ELF-1 (cell line): ENCODE measurements around the gene MYO7B.

Source experiments
- DNase-seq: peaks from one replicate; pipeline ENCODE4 v3.0.0-alpha.2; 2016; ENCODE audit warnings: low read depth, low spot score

Gene MYO7B

DNA sequence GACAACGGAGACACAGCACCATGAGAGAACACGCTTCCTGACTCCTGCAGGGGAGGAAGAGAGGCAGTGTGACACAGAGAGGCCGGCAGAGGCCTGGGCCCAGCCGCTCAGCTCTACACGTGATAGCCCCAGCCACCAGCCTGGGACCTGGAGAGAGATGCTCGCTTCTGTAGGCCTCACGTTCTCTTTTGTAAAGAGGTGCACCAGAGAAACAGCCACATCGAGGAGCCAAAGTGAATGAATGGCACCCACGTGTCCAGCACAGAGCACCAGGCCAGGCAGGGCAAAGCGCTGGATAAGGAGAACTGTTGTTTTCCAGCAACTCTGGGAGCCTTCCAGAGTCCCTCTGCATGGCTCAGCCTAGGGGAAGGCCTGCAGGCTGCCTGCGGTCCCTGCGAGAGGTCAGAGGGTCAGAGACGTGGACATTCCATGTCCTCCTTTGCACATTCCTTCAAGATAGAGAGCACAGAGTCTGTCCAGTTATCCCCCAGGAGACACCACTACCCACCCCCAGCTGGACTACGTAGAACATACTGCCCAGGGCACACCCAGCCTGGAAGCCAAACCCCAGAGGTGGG, 125.7 kb downstream of the MYO7B start:
- DNase-seq = peak; percentile 79

DNA sequence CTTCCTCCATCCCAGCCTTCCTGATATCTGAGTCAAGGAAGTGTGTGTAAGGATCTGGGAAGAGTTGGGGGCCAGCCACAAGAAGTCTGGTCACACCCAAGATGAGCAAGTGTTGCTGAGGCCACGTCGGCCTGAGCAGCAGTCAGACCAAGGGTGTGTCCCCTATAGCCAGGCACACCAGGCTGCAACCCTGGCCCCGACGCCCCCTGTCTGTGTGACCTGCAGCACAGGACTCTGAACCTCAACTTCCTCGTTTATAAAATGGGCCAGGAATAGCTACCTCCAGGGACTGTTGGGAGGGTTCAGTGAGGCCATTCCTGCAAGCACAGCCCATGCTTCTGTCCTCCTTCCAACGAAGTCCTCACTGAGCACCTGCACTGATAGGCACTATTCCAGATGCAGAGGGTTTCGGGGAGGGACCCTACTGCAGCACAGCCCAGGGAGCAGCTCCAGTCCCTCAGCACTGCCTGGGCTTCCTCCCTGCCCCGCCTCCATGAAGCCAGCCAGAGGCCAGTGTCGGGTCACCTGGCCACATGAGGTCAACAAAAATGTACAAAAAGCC, 126.5 kb downstream of the MYO7B start:
- no peak for DNase-seq

DNA sequence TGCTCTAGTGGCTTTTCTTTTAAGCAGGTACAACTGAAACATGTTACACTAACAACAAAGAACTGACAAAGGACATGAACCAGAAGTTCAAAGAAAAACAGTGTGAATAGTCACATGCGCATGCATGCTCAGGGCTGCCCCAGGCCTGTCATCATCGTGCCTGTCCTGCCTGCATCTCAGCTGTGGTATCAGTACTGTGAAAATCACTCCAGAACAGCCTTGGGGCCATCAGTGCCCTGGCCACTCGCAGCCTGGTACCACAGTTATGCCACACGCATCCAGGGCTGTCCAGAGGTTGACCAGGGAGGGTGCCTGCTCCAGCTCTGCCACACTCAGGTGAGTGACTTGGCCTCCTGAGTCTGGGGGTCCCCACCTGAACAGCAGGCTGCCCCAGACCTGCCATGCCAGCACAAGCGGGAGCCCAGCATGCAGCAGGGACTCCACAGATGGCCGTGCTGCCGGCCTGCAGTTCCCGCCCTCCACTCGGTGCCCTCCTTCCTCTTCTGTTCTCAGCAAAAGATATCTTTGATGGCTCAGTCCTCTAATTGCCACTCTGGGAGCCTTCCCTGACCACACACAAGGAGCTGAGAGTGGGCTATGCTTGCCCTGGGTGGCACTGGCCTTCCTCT, 127.6 kb downstream of the MYO7B start:
- DNase-seq = no peak

DNA sequence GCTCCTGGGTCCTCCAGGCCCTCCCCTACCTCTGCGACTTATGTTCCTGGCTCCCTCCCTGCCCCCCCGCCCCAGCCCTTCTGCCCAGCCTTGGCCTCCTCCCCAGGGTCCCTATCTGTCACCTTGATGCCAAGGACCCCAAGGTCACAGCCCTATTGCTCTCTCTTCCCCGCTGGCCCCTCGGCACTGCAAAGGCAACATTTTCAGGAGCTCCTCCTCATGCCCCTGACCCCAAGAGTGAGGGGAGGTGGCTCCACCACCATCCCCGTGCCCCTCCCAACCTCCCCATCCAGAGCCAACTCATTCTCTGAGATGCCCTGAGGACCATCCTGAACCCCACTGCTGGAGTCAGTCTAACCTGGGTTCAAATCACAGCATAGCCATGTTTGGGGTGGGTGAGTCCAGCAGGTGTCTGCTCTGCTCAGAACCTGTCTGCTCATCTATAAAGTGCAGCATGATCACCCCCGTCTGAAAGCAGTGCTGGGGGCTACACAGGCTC, 128.1 kb downstream of the MYO7B start:
- no peak for DNase-seq

DNA sequence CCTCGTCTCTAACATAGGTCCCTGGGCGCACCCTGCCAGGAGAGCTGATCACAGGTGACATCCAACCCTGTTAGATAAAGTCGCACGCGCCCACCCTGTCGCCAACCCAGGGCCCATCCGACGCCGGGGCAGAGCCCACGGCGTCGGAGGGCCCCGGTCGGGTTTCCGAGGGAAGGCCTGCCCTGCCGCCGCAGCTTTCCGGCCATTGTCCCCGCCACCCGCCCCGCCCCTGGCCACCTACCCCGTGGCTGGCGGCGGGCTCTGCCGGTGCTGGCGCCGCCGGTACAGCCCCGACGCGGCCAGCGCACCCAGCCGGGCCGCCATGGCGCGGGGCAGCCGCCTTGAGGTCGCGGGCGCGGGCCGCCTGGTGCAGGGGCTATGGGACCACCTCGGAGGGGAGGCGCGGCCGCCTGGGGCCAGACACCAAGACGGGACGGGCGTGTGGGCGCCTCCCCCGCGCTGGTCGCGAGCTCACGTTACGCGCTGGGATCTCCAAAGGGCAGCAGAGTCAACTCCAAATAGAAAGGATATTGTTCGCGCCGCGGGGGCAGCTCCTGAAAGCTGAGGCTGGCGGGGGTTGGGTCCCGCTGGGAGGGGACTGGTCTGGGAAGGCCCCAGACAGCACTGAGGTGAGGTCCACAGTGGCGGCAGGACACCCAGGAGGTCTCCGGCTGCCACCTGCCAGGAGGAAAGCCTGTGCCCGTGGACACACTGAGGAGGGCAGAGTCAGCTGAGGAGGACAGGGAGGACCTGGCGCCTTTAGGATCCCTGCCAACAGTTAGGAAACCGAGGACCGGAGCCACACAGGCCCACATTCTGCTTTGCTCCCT, 128.8 kb downstream of the MYO7B start:
- no peak for DNase-seq

DNA sequence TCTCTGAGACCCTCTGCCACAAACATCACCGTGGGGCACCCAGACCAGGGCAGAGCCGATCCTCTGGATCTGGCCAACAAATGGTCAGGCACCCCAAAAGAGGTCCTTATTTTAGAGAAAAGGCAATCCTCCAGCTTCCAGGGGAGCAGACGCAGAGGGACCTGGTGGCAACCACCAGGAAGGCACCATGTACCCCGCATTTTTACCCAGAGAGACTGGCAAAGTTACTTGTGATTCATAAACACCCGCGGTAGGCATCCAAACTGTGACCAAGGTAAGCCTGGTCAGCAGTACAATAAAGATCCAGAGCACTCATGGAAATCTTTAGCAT, 129.4 kb downstream of the MYO7B start:
- DNase-seq = no peak

DNA sequence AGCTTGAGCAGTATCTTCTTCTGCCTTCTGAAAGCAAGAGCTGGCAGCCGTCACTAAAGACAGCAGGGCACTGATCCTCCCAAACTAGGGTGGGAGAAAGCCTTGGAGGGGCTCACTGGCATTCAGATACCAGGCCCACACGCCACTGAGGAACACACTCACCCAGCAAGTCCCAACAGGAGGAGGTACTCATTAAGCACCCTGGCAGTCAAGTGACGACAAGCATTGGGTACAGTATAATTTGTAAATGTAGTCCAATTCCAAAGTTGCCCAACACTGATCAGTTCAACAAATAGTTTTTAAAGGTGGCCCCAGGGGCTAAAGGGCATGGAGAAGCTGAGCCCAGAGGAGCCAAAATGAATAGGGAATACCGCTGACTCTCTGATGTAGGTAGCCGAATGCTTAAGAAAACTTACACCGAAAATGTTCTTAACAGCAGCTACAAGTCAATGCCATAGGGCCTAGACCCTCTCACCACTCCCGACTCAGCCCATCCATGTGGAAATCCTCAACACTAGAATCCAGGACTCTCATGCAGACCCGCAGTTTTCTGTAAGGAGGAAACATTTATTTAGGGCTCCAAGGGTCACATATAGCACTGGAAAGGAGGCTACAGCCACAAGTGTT, 129.9 kb downstream of the MYO7B start:
- DNase-seq = no peak

DNA sequence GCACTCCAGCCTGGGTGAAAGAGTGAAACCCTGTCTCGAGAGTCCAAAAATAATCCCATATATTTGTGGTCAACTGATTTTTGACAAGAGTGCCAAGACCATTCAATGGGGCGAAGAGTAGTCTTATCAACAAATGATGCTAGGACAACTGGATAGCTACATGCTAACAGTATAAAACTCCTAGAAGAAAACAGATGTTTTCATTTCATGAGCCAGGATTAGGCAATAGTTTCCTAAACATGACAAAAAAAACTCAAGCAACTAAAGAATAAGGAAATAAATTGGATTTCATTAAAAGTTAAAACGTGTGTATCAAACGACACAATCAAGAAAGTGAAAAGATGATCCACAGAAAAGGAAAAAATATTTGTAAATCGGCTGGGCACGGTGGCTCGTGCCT, 133.6 kb downstream of the MYO7B start:
- no peak for DNase-seq

DNA sequence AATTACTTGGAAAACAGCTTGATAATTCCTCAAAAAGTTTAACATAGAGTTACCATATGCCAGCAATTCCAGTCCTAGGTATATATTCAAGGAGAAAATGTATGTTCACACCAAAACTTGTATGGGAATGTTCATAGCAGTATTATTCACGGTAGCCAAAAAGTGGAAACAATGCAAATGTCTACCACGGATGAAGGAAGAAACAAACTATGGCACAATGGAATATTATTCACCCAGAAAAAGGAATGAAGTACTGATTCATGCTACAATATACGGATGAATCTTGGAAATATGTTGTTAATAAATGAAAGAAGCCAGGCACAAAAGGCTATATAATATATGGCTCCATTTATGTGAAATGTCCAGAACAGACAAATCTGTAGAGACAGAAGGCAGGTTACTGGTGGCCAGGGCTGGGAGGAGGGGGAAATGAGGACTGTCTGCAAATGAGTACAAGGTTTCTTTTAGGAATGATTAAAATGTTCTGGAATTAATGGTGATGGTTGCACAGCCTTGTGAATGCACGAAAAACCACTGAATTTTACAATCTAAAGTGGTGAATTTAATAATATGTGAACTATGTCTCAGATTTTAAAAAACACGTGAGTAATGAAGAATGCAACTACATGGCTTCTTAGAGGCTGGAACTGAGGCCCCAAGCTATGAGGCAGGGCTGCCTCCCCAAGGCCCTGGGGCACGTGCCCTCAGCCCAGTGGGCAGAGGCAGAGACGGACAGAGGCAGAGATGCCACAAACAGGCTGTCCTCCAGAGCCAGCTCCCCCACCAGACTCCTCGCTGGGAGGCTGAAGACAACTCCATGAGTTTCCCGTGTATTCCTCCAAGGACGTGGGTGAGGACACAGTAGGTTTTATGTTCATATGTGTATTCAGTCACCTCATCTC, 134.8 kb downstream of the MYO7B start:
- DNase-seq = no peak

DNA sequence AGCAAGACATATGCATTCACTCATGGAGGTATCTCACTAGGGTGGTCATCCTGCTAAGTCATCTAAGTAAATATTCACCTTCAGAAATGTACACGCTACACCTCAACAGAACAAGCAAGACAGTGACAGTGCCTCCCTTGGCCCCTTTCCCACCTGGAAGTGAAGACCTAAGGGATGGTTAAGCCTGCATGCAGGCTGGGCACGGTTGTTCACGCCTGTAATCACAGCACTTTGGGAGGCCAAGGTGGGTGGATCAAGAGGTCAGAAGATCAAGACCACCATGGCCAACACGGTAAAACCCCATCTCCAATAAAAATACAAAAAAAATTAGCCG, 135.4 kb downstream of the MYO7B start:
- no peak for DNase-seq

DNA sequence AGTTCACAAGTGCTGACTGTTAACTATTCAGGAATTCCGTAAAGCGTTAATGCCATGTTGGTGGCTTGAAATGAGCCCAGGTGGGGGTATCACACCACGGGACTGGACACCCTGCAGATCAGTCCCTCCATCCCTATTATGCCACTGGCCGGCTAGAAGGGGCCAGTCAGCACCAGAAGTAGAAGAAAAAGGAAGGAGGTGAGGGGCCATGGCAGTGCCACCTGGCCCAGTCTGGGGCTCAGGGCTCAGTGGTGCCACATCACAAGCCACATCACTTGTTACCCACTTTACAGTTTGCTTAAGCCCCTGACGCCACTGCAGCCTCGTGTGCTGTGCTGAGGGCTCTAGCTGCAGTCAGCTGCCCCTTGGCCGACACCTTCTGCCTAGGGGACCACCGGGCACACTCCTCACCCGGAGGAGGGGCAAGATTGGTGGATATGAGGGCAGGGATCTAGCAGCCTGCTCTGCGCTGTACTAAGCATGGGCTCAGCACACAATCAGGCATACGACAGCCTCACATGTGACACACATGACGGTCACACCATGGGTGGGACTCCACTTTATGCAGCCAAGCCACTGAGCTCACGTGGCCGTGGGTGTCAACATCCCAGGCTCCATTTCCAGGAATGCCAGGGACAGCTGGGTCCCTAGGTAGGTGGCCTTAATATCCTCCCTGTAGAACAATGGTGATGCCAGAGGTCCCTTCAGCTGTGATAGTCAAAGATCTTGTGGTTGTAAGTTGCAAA, 136.2 kb downstream of the MYO7B start:
- DNase-seq = no peak

DNA sequence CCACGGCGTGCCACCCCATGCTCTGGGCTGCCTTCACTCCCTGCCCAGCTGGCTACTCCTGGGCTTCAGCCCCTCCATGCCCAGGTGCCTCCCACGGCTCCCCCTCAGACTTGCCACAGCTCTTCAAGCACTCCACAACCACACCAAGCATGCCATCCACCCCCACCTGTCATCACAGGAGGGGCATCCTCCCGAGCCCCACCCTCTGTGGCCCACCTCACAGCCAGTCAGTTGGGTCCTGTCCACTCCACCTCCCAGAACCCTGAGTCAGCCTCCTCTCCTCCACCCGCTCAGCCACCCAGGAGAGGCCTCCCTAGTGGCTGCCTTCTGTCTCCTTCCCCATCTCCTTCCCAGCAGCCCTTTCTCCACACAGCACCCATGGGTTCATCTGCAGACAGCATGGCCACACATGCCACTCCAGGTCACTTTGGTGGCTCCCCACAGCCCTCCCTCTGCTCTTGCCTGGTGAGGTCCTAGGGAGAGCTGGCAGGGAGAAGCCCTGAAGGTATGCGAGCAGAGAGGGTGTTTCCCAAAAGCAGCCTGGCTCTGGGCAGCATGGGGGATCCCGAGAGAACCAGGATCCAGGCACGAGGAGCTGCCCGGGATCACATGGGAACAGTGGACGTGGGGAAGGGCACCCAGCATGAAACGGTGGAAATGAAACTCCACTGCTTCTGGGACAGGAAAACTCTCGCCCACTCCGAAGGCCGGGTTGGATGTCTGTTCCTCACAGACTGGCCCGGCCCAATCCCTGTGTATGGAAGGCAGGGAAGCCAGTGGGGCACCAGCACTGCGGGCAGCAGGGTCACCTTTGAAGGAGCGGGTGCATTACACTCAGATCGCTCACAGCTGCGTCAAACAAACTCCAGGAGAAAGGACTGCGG, 137.1 kb downstream of the MYO7B start:
- no peak for DNase-seq

DNA sequence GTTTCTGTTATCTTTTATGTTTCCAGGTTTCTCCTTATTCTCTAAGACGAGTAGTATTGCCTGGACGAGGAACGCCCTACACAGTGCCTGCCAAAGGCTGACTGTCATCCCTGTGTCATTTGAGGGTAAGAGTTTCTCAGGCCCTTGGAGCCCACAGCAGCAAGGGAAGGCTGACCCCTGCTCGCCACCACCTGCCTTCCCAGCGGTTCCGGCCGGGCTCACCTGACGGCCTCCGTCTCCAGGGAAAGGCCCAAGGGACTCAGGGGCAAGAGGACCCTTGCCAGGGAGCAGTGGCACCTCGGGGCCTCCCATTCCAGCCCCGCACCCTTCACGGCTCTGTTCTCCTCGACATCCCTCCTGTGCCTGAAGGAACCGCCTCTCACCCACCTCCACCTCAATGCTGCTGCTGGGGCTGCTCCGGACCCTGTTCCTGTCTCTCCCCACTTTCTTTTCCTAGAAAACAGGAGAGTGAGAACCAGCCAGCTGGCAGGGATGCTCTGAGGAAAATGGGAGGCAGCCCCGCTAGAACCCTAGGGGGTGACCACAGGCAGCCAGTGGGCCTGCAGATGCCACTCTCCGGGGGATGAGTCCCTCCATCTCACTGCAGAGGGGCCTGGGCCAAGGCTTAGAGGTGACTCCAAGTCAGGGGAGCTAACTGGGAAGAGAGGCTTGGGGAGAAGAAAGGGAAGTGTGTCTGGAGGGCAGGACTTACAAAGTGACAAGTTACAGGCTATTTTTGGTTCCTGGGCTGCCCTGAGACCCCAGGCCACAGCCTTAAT, 138.0 kb downstream of the MYO7B start:
- DNase-seq = no peak

DNA sequence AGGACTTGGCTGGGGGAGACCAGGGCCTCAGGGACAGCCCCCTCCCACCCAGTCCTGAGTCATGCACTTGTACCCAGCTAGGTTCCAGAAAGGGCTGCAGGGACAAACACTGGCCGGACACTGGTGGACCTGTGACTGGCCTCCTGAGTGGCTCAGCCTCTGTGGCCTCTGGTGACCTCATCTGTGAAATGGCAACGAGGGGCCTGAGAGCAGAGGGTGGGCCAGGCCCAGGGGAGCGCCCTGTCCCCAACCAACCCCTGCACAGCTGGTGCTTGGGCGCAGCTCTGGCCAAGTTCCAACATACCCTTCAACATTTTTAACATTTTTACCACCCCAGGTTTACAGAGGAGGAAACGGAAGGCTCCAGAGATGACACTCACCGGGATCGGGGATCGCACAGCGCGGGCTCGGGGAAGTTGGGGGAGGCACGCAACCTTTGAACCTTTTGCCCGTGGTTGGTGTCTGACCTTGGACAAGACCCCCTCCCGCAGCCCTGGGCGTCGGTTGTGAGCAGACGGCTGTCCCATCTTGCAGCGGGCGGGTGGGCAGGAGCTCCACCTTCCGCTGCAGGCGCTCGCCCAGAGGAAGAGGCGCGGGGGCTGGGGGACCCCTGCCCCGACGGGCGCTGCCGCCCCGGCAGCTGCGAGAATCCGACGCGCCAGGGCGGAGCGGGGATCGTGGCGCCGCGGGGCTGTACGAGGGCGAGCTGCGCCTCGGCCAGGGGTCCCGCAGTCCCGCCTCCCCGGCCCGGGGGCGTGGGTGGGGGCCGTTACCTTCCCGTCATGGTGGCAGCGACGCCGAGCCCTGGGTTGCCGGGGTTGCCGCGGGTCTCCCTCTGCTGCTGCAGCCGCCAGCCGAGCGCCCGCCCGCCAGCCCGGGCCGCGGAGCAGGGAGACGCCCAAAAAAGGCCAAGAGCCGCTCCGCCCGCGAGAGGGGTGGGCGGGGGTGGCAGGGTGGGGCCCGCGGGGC, 139.0 kb downstream of the MYO7B start:
- DNase-seq = no peak

DNA sequence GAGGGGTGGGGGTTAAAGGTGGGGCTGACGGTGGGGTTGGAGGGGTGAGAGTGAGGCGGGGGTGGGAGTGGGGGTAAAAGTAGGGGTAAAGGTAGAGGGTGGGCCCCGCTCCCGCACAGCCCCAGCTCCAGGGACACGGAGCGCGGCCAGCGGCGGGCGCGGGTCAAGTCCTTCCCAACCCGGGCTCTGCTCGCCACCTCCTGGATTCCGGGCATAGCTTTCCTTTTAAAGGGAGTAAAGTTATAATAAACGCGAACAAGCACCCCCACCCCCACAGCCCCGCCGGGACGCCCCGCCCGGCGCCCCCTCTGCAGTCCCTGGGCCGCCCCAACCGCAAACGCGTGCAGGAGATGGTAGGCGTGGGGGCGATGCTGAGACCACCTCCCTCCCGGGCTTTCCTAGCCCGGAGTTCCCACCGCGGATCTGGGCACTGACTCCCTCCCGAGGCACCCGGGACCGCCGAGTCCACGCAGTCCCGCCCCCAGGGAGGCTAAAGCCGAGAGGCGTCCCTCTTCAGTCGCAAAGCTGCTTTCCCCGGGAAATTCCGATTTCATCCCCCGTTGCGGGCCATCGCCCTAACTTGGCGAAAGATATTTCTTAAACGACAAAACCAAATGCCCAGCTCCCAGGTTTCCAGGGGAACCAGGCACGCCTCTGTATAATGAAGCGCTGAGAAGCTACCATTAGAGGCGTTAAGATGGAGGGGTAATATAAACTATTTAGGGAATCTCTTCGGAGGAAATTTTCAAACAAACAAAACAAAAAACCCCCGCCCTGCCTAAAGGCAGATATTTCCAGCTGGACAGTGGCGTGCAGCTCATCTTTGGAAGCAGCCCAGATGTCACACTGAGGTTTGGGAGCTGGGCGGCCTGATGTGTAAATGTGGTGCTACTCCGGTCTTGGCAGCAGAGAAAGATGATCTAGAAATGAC, 140.1 kb downstream of the MYO7B start, which contains the start of gene LIMS2:
TSS of gene LIMS2 (minus strand) at position 200 of the 931 bp plus-strand sequence. CDS start 506 bp downstream, outside the sequence.
- DNase-seq = no peak

DNA sequence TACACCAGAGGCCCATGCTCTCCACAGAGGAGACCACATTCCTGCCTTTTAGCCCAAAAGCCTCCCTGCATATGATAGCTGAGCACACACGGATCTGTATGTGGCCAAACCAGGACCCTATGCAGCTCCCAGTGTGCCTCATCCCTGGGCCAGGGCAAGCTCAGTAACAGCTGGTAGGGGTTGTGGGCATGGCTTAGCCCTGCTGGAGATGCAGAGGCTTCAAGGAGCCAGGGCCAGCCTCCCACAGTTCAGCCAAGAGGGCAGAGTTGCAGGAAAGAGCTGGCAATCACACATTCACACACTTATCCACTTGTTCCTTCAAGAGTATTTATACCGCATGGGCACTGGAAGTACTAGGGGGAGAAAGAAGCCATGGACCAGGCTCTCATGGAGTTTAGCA, 141.4 kb downstream of the MYO7B start:
- DNase-seq = no peak
